ENCODE results near the gene GPC5.

- TF ChIP-seq POLR2A (IDR thresholded peaks at IDR 0.05) = no peak
- TF ChIP-seq CTCF (IDR thresholded peaks at IDR 0.05 in 4 of 5, conservative IDR thresholded peaks at IDR 0.05 in 1 of 5) = no peak
Measured at GRCh38 chr13:91553584-91553983, 155.2 kb downstream of the GPC5 start.

All from gastrocnemius medialis (tissue), 4 donors.